ENCODE results near the gene WT1.

WT1 gene

DNA sequence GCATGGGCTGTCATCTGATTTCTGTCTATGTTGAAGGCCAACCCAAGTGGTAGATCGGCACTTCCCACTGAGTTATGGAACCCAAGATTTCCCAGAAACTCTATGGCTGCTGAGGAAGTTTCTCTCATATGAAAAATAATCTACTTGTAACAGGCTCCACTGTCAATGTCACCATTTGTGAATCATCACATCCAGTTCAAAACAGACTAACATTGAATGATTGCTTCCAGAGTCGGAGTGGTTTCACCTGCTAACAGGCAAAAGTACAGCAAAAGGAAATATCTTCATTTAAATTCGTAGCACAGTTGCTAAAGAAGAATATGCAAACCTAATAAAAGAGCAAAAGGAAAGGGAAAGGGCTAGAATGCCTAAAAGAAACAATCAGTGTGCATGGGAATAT lies 12.8 kb downstream of the WT1 start (continued):
- TF ChIP-seq, protein P1, sequence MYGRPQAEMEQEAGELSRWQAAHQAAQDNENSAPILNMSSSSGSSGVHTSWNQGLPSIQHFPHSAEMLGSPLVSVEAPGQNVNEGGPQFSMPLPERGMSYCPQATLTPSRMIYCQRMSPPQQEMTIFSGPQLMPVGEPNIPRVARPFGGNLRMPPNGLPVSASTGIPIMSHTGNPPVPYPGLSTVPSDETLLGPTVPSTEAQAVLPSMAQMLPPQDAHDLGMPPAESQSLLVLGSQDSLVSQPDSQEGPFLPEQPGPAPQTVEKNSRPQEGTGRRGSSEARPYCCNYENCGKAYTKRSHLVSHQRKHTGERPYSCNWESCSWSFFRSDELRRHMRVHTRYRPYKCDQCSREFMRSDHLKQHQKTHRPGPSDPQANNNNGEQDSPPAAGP (tag by site-specific recombination; IDR thresholded peaks at IDR 0.05): no peak
- TF ChIP-seq SP7 (tag by site-specific recombination; IDR thresholded peaks at IDR 0.05) (no peak), BCL11B (tag by site-specific recombination; IDR thresholded peaks at IDR 0.05; ENCODE audit: low read depth) (no peak), ZNF391 (tag by site-specific recombination; IDR thresholded peaks at IDR 0.05; ENCODE audit: borderline replicate concordance, low read depth) (no peak), ZNF747 (tag by site-specific recombination; IDR thresholded peaks at IDR 0.05) (no peak), ZIC2 (tag by site-specific recombination; IDR thresholded peaks at IDR 0.05) (no peak)
- TF ChIP-seq, protein P2, sequence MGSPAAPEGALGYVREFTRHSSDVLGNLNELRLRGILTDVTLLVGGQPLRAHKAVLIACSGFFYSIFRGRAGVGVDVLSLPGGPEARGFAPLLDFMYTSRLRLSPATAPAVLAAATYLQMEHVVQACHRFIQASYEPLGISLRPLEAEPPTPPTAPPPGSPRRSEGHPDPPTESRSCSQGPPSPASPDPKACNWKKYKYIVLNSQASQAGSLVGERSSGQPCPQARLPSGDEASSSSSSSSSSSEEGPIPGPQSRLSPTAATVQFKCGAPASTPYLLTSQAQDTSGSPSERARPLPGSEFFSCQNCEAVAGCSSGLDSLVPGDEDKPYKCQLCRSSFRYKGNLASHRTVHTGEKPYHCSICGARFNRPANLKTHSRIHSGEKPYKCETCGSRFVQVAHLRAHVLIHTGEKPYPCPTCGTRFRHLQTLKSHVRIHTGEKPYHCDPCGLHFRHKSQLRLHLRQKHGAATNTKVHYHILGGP (tag by site-specific recombination; IDR thresholded peaks at IDR 0.05): no peak
- TF ChIP-seq, protein P3, sequence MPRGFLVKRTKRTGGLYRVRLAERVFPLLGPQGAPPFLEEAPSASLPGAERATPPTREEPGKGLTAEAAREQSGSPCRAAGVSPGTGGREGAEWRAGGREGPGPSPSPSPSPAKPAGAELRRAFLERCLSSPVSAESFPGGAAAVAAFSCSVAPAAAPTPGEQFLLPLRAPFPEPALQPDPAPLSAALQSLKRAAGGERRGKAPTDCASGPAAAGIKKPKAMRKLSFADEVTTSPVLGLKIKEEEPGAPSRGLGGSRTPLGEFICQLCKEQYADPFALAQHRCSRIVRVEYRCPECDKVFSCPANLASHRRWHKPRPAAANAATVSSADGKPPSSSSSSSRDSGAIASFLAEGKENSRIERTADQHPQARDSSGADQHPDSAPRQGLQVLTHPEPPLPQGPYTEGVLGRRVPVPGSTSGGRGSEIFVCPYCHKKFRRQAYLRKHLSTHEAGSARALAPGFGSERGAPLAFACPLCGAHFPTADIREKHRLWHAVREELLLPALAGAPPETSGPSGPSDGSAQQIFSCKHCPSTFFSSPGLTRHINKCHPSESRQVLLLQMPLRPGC (tag by site-specific recombination; IDR thresholded peaks at IDR 0.05): no peak
- TF ChIP-seq, protein P4, sequence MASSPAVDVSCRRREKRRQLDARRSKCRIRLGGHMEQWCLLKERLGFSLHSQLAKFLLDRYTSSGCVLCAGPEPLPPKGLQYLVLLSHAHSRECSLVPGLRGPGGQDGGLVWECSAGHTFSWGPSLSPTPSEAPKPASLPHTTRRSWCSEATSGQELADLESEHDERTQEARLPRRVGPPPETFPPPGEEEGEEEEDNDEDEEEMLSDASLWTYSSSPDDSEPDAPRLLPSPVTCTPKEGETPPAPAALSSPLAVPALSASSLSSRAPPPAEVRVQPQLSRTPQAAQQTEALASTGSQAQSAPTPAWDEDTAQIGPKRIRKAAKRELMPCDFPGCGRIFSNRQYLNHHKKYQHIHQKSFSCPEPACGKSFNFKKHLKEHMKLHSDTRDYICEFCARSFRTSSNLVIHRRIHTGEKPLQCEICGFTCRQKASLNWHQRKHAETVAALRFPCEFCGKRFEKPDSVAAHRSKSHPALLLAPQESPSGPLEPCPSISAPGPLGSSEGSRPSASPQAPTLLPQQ (tag by site-specific recombination; IDR thresholded peaks at IDR 0.05): no peak
- TF ChIP-seq, protein P5, sequence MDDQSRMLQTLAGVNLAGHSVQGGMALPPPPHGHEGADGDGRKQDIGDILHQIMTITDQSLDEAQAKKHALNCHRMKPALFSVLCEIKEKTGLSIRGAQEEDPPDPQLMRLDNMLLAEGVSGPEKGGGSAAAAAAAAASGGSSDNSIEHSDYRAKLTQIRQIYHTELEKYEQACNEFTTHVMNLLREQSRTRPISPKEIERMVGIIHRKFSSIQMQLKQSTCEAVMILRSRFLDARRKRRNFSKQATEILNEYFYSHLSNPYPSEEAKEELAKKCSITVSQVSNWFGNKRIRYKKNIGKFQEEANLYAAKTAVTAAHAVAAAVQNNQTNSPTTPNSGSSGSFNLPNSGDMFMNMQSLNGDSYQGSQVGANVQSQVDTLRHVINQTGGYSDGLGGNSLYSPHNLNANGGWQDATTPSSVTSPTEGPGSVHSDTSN (CRISPR knock-in tag; IDR thresholded peaks at IDR 0.05): no peak

DNA sequence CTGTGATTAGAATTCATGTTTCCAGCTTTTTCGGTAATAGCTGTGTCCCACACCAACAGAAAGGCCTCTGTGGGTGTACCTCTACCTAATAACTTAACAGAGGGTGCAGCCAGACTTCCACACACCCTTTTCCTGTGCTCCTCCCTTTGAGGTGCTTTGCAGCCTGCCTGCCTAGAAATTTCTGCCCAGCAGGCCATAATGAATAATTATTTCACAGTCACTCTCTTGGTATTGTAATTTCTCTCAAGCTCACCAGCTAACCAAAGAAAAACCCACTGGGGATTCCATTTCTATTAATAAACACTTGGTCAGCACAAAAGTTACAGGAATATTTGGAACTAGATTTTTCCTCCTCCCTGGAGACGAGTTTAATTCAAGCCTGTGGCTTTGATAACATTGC lies 13.3 kb downstream of the WT1 start:
- ChIA-PET POLR2A (interaction anchor here (1.3 kb wide), 1 partner anchor 10 kb away, joined by 3 read pairs; no protein-coding TSS in a partner anchor), CTCF (interaction anchor here (1.6 kb wide), 1 partner anchor 19 kb away, joined by 3 read pairs; no protein-coding TSS in a partner anchor)
- H3K4me1 ChIP-seq (ENCODE audit: control insufficient read depth, insufficient read depth, low read length): no peaks in the 10 kb centered on the region; the same call in 1 of the 2 replicates
- H3K4me3 ChIP-seq (ENCODE audit: low read depth, low read length): no peak overlapping the region
- no peak overlapping the region for H3K27ac ChIP-seq (ENCODE audit: extremely low read depth, low read depth, low read length)
- no peaks in the 10 kb centered on the region for H3K9me3 ChIP-seq (ENCODE audit: control insufficient read depth, insufficient read depth, low read depth, low read length)
- H3K36me3 ChIP-seq (ENCODE audit: control insufficient read depth in 2 of 2, insufficient read depth in 1 of 2, low read length in 2 of 2): no peaks in the 10 kb centered on the region
- TF ChIP-seq, protein P6, sequence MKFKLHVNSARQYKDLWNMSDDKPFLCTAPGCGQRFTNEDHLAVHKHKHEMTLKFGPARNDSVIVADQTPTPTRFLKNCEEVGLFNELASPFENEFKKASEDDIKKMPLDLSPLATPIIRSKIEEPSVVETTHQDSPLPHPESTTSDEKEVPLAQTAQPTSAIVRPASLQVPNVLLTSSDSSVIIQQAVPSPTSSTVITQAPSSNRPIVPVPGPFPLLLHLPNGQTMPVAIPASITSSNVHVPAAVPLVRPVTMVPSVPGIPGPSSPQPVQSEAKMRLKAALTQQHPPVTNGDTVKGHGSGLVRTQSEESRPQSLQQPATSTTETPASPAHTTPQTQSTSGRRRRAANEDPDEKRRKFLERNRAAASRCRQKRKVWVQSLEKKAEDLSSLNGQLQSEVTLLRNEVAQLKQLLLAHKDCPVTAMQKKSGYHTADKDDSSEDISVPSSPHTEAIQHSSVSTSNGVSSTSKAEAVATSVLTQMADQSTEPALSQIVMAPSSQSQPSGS (tag by site-specific recombination; IDR thresholded peaks at IDR 0.05; ENCODE audit: low read depth): no peak
- TF ChIP-seq OVOL3 (tag by site-specific recombination; IDR thresholded peaks at IDR 0.05): no peak
- TF ChIP-seq ZNF426 (tag by site-specific recombination; IDR thresholded peaks at IDR 0.05): no peak
- no peak for TF ChIP-seq ZNF169 (tag by site-specific recombination; IDR thresholded peaks at IDR 0.05)
- no peak for TF ChIP-seq ZNF768 (tag by site-specific recombination; IDR thresholded peaks at IDR 0.05)
- no peak for TF ChIP-seq EGR2 (tag by site-specific recombination; IDR thresholded peaks at IDR 0.05; ENCODE audit: low read depth)
- no peak for TF ChIP-seq ZNF664 (tag by site-specific recombination; IDR thresholded peaks at IDR 0.05)
- no peak for TF ChIP-seq HOXC10 (CRISPR knock-in tag; IDR thresholded peaks at IDR 0.05)
- TF ChIP-seq GLI2 (tag by site-specific recombination; IDR thresholded peaks at IDR 0.05; ENCODE audit: borderline replicate concordance, low read depth): no peak
- TF ChIP-seq SCRT1 (tag by site-specific recombination; IDR thresholded peaks at IDR 0.05; ENCODE audit: borderline replicate concordance): no peak
- no peak for TF ChIP-seq ZNF776 (tag by site-specific recombination; IDR thresholded peaks at IDR 0.05; ENCODE audit: borderline replicate concordance)

Measured in HEK293 (cell line).